Activated naive CD4-positive, alpha-beta T cell treated with anti-CD3 and anti-CD28 coated beads, Interleukin-2, amount 50 U/mL, for 72 hours (primary cell): ENCODE measurements around the gene IDH3G. TPM values are rescaled to one million over a fixed set of nuclear protein-coding genes. Genes with fewer than 3 reads are reported as not detected.
"Not testable (repeated sequence)": the region's sequence is repeated elsewhere in the genome, so short reads cannot be mapped to it uniquely, and the experiment has no call there.

Source experiments
- ATAC-seq, 2 donors: fragments of 150-1000 bp; cut with Tn5 transposase; 2 replicates each; pipeline ENCODE4 v1.10.0; 2021; ENCODE audit warnings: mild to moderate bottlenecking in 2 of 2, moderate library complexity in 2 of 2
- DNase-seq, 2 donors: peaks; one replicate each; pipeline ENCODE4 v3.0.0; 2021 to 2022; ENCODE audit warnings: low spot score in 2 of 2
- H3K27ac Mint-ChIP-seq, 2 donors: one replicate each; pipeline ENCODE4 v1.8.0; 2022; ENCODE audit warnings: mild to moderate bottlenecking in 2 of 2, mixed read lengths in 2 of 2
- H3K36me3 Mint-ChIP-seq, 2 donors: one replicate each; pipeline ENCODE4 v1.8.0; 2022; ENCODE audit warnings: mixed read lengths in 2 of 2
- H3K9me3 Mint-ChIP-seq, 2 donors: one replicate each; pipeline ENCODE4 v1.8.0; 2022; ENCODE audit warnings: mixed read lengths in 2 of 2
- total RNA-seq, 2 donors: library from RNA; stranded (reverse); gene quantifications; one replicate each; pipeline ENCODE4 v1.2.3, GENCODE V29; 2022

IDH3G gene
- total RNA-seq, 2 donors from 2014 or later, result 60.8 to 81.7 TPM

DNA sequence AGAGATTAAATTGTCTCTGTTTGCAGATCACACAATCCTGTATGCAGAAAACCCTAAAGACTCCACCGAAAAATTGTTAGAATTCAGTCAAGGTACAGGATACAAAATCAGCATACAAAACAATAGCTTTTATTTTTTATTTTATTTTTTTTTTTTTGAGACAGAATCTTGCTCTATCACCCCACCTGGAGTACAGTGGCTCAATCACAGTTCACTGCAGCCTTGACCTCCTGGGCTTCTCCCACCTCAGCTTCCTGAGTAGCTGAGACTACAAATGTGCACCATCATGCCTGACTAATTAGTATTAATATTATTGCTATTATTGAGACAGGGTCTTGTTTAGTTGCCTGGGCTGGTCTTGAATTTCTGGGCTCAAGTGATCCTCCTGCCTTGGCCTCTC, 39.0 kb downstream of the IDH3G start:
- no peak for ATAC-seq
- no peak for DNase-seq
- Mint-ChIP-seq H3K36me3 (no peaks in the 10 kb centered on the region), H3K27ac (no peak overlapping the region), H3K9me3 (no peaks in the 10 kb centered on the region)

DNA sequence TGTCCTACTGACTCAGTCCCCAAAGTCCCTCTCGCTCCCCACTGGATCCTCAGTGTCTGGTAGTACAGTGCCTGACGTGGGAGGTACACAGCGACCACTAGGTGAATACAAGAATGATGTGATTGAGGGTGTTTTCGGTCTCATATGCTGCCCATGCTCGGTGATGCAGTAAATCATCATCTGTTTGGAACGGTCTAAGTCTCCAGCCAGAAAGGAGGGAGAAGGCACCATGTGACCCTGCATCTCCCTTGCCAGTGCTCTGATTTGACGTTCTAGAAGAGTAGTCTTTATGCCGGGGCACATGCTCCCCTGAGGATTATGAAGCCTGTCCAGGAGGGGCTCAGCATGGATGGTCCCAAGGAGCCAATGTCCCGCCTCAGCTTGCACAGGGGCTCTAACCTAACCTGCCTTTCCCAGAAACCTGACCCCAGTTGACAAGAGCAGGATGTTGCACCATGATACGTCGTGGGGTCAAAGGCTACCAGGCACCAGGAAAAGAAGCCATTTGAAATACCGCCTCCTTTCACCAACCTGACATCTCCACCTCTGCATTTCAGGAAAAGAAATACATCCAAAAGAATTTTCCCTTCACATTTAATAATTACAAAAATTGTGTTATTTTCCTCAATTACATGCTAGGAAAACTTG, 43.9 kb downstream of the IDH3G start:
- ATAC-seq, result no peak

DNA sequence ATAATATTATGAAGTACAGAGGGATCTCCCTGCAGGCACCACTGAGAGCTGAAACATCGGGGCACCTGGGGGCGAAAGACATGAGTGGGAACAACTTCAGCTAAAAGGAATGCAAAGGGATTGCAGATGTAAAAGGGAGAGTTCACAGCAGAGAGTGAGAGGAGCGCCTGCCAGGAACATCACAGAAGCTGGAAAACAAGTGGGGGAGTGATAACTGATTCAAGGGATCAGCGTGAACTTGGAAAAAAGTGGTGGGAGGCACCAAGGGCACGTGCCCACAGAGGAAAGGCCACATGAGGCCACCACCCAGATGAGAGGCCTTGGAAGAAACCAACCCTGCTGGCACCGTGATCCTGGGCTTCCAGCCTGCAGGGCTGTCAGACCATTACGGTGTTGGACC, 45.2 kb downstream of the IDH3G start:
- not testable (repeated sequence) for H3K36me3 Mint-ChIP-seq, ATAC-seq, H3K27ac Mint-ChIP-seq, DNase-seq, H3K9me3 Mint-ChIP-seq

More for the DNA sequence above, 43.9 kb downstream of the IDH3G start:
- DNase-seq, result no peak
- Mint-ChIP-seq H3K27ac (no peak overlapping the region), H3K9me3 (no peaks in the 10 kb centered on the region), H3K36me3 (no peaks in the 10 kb centered on the region)

DNA sequence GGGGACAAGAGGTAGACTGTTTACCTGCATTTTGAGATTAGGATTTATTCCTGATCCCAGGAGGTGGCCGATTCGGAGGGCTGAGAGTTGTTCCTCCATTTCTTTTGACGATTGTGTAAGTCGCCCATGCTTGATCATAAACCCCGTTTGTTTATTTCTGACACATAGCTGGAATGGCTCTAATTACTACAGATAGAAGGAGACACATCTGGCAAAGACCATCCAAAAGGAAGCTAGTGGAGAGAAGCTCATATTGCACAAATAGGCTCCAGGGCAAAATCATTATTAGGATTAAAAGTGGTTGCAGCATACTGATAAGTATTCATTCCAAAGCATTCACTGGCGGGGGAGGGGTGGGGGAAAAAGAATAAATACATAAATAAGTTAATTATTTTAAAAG, 47.2 kb downstream of the IDH3G start:
- H3K27ac Mint-ChIP-seq, result not testable (repeated sequence)

DNA sequence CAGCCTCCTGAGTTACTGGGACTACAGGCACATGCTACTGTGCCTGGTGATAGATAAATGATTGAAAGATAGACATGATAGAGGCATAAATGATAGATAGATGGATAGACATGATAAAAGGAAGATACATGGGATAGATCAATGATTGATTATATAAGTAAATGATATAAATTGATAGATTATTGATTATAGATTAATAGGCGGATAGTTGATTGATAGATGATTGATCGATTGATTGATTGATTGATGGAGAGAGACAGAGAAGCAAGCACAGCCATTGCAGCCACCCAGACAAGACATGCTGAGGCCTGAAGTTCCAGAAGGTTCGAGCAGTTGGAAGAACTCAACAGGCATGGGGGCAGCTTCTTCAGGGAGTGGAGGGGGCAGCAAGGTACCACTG, 47.8 kb downstream of the IDH3G start:
- ATAC-seq (no peak), DNase-seq (no peak)
- Mint-ChIP-seq H3K9me3 (no peaks in the 10 kb centered on the region), H3K36me3 (no peaks in the 10 kb centered on the region), H3K27ac (no peak overlapping the region)

More for the DNA sequence above, 47.2 kb downstream of the IDH3G start:
- ATAC-seq, H3K36me3 Mint-ChIP-seq, DNase-seq, H3K9me3 Mint-ChIP-seq: not testable (repeated sequence)

DNA sequence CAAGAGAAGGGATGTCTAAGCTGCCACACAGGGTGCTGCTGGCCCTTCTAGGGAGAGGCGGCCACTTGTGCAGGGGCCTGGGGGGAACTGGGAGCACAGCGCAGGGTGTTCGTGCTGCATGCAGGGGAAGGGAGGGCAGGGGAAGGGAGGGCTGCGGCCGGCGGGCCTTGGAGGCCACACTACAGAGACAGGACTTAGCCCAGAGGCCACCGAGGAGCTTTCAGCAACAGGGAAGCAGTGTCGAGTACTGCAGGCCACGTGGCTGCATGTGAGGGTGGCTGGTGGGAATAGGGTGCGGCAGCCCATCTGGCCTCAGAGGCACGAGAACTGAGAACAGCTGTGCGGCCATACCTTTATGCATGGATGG, 49.1 kb downstream of the IDH3G start:
- H3K27ac Mint-ChIP-seq, H3K36me3 Mint-ChIP-seq, DNase-seq, H3K9me3 Mint-ChIP-seq, ATAC-seq: not testable (repeated sequence)

DNA sequence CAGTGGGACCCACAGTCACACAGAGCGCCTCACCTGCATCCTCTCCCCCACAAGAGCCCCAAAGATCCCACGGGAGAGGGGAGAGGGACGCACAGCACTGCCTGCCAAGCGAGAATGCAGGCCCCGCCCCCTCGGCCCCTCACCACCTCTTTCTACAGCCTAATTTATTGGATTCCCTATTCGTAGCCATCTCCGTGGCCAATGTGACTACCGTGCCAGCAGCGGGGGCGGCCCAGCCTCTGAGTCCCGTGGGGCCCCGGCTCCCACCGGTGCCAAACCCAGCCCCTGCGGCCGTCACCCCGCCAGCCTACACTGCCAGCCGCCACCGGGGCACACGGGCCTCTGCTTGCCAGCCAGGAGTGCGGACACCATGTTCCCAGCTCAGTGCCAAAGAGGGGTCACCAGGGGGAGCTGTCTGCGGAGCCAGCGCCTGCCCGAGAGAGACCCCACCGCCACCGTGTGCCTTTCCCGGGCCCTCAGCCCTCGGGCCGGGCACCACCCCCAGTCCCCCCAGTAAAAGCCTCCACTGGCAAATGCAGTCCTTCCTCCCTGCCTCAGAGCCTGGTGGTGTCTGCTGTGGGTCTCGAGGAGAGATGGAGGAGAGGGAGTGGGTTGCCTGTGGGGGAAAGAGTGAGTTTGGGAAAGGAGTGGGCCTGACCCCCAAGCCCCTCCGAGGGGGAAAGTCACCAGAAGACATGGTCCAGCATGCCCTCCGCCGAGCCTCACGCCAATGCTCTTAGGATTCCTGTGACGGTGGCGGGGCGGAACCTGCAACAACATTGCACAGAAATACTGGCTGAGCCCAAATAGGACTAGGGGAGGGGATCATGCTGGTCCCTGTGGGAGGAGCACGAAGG, 49.7 kb downstream of the IDH3G start:
- no peak for ATAC-seq
- H3K27ac Mint-ChIP-seq, result no peak overlapping the region
- DNase-seq, result no peak
- no peaks in the 10 kb centered on the region for H3K36me3 Mint-ChIP-seq
- H3K9me3 Mint-ChIP-seq, result no peaks in the 10 kb centered on the region

DNA sequence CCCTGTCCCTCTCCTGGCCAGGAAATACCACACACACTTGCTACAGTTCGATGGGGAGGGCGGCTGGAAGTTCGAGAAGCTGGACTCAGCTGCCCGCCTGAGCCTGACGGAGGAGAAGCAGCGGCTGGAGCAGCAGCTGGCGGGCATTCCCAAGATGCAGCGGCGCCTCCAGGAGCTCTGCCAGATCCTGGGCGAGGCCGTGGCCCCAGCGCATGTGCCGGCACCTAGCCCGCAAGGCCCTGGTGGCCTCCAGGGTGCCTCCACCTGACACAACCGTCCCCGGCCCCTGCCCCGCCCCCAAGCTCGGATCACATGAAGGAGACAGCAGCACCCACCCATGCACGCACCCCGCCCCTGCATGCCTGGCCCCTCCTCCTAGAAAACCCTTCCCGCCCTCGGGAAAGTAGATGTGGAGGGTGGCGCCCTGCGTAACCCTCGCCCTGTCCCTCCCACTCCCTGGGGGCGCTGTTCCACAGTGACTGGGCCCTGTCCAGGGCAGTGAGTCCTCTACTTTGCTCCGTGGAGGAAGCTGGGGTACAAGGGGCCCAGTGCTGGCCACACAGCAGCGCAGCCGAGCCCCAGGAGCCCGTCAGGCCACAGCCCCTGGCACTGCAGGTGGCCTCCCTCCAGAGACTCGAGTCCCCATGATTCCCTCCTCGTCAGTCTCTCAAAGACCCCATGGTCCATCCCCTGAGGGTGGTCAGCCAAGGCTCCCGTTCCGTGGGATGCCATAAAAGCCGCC, 50.5 kb downstream of the IDH3G start:
- H3K36me3 Mint-ChIP-seq, ATAC-seq, H3K27ac Mint-ChIP-seq, H3K9me3 Mint-ChIP-seq, DNase-seq: not testable (repeated sequence)

DNA sequence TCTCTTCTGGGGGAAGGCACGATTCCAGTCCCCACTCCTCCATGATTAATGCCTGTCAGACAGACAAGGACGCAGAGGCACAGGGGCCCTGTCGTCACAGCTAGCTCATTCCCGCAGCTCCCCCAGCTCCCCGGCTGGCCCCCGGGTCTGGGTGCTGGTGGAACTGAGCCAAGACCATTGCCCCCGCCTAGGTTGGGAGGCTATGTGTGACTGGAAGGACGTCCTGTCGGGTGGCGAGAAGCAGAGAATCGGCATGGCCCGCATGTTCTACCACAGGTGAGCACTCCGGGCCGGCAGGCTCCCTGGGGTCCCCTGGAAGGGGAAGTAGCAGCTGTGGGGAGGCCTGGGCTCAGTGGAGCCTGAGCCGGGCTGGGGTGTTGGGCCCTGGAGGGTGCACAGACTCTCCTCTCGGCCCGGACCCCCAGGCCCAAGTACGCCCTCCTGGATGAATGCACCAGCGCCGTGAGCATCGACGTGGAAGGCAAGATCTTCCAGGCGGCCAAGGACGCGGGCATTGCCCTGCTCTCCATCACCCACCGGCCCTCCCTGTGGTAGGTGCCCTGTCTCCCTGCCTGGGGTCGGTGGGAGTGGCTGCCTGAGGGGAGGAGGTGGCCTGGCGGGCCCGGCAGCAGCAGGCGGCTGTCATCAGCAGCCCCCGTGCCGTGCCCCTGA, 51.2 kb downstream of the IDH3G start:
- H3K27ac Mint-ChIP-seq, H3K9me3 Mint-ChIP-seq, ATAC-seq, H3K36me3 Mint-ChIP-seq, DNase-seq: not testable (repeated sequence)

DNA sequence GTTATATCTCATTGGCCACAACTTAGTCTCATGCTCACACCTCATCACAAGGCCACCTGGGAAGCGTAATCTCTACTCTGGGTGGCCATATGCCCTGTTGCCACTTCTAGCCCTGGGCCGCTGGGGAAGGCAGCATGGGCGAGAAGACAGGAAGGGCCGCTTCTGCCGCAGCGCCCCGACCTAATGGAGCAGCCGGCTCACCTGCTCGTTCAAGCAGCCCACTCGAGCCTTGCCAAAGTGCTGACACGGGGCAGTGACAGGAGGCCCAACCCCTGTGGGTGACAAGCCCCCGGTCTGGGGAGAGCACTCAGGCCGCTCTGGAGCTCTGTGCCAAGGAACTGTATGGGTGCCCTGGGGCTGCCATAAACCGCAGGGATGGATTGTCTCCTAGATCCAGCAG, 52.1 kb downstream of the IDH3G start:
- not testable (repeated sequence) for ATAC-seq, H3K9me3 Mint-ChIP-seq, H3K36me3 Mint-ChIP-seq, DNase-seq, H3K27ac Mint-ChIP-seq

DNA sequence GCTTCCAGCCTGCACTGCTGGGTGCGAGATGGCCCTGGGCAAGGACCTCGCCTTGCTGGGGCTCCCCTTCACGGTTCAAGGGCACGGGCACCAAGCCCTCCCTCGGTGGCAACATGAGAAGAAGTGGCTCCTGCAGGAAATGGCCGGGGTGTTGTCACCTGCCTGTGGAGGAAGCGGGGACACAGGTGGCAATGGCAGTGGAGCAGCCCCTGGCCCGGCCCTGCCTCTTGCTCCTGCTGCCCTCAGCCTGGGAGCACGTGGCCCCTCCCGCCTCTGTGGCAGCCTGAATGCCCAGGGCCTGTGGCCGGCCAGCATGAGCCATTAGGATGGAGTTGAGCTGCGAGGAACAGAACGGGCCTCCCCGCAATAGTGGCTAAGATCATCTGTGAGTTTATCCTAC, 52.7 kb downstream of the IDH3G start:
- no peaks in the 10 kb centered on the region for H3K9me3 Mint-ChIP-seq
- DNase-seq (no peak), ATAC-seq (no peak)
- no peaks in the 10 kb centered on the region for H3K36me3 Mint-ChIP-seq
- peak overlapping the region in 1 of 2 donors; percentile 88 for H3K27ac Mint-ChIP-seq

DNA sequence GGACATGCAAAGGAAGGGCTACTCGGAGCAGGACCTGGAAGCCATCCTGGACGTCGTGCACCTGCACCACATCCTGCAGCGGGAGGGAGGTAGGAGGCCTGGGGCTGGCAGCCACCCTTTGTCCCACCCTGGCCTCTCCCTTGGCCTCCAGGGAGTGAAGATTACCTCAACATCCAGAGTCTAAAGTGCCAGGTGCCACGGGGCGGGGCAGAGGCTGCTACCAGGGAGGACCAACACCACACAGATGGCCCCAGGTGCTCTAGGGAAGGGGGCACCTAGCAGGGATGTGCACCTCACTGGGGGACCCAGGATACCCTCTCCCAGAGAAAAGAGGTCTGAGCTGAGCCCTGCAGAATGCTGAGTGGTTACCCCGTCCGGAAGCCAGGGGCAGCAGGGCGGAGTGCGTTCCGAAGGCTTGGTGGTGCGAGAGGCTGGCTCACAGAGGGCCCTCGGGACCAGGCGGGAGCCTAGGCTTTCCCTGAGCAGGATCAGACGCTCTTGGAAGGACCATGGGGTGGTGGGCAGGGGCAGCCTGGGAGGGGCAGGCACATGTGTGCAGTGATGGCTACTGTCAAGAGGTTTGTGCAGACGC, 53.4 kb downstream of the IDH3G start:
- ATAC-seq (no peak), DNase-seq (no peak)
- peak overlapping the region in 1 of 2 donors; percentile 88 for H3K27ac Mint-ChIP-seq
- H3K36me3 Mint-ChIP-seq, result no peaks in the 10 kb centered on the region
- no peaks in the 10 kb centered on the region for H3K9me3 Mint-ChIP-seq

DNA sequence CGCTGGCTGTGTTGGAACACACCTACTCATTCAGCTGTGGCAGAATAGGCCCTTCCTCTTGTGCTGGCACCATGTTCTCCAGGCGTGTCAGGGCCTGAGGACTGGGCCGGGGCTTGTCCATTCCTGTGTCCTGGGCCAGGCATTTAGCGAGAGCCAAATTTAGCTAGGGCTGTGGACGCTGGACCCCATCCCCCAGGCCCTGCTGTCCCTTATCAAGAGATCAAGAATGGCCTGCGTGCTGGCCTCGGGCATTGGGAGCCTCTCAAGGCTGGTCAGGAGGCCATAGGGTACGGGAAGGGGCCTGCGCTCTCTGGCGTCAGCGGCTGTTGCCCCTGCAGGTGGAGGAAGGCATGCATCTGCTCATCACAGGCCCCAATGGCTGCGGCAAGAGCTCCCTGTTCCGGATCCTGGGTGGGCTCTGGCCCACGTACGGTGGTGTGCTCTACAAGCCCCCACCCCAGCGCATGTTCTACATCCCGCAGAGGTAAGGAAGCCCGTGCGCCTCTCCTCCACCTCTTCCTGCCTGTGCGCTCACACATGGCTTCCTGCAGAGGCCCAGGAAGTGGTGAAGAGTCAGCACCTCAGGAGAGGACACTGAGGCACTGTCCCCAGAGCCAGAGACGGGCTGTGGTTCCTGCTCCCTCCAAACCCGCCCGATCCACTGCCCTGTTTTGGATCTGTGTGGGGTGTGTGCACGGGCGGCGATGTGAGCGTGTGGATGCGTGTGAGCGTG, 54.3 kb downstream of the IDH3G start:
- Mint-ChIP-seq H3K36me3 (peaks cover 0 to 2% of the 10 kb centered on the region in 2 donors), H3K9me3 (peaks cover 0 to 1% of the 10 kb centered on the region in 2 donors), H3K27ac (peak overlapping the region; percentile 55 to 88)
- ATAC-seq (peak; percentile 53 to 92), DNase-seq (no peak)

DNA sequence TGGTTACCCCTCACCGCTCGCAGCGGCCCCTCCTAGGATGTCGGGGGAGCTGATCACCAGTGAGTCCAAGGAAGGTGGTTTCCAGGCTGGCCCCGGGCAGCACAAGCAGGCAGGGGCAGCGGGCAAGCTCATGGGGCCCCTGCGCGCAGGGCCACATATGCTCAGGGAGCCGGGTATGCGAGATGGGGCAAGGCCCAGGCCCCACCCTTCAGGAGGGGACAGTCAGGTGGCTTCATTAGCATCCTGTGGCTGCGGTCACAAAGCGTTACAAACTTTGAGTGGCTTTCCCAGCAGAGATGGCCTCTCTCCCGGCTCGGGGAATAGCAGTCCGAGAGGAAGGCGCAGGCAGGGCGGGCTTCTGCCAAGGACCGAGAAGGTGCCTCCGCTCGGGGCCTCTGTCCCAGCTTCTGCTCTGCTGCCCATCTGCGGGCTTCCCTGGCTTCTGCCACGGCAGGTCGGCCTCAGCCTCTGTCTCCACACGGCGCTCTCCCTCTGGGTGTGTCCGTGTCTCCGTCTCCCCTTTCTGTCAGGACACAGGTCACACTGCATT, 56.0 kb downstream of the IDH3G start:
- no peak overlapping the region for H3K27ac Mint-ChIP-seq
- H3K9me3 Mint-ChIP-seq, result peaks cover 0 to 4% of the 10 kb centered on the region in 2 donors
- peaks cover 0 to 4% of the 10 kb centered on the region in 2 donors for H3K36me3 Mint-ChIP-seq
- ATAC-seq (no peak), DNase-seq (no peak)

DNA sequence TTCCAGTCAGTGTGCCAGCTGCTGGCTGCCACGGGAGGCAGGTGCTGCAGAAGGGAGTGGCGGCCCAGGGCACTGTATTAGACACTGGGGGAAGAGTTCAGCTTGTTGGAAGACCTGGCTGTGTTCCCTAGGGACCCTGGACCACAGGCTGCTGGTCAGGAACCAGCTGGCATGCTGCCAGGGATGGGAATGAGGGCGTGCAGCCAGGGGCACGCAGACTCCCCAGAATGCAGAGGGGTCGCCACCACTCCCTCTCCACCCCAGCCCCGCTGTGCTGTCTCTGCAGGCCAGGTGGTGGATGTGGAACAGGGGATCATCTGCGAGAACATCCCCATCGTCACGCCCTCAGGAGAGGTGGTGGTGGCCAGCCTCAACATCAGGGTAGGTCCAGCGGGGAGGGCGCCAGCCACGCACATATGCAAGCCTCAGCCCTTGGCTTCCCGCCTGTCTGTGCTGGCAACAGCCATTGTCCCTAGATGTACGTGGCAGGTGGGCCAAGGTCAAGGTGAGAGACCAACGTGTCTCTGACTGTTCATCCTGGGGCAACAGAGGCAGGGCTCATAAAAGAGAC, 57.2 kb downstream of the IDH3G start:
- Mint-ChIP-seq H3K27ac (no peak overlapping the region), H3K36me3 (peaks cover 0 to 5% of the 10 kb centered on the region in 2 donors), H3K9me3 (peaks cover 0 to 4% of the 10 kb centered on the region in 2 donors)
- ATAC-seq (no peak), DNase-seq (no peak)
